ENCODE data around the gene CCNG1. TPM values are rescaled to one million over a fixed set of nuclear protein-coding genes. Genes with fewer than 3 reads are reported as not detected.

Gene CCNG1
- total RNA-seq, 1 experiment from 2014 or later: 117 TPM

- TF ChIP-seq TCF7L2 (IDR thresholded peaks at IDR 0.05; ENCODE audit: low read depth, low read length): peak; percentile 85
Observed at GRCh38 chr5:163459819-163460561, 22.6 kb downstream of the CCNG1 start, which contains the start of gene NUDCD2 (continued).

GRCh38 chr5:163460562-163461171 lies 23.3 kb downstream of the CCNG1 start, which contains the start of gene HMMR:
TSS of gene HMMR (plus strand) at chr5:163460632. CDS start at chr5:163460693, 61 bp downstream.
- H3K36me3 ChIP-seq (ENCODE audit: control insufficient read depth, insufficient read depth, low read length): peaks cover 21% of the 10 kb centered on the region
- peak within 1 kb of the TSS; percentile 88 to 98 for H3K4me3 ChIP-seq (ENCODE audit: low read depth in 2 of 2, low read length in 2 of 2)
- in situ Hi-C loops (cut with HindIII; ENCODE audit: low pct_unique_long_range_greater_than_20kb, low sequenced_read_pairs) (no loop called here), intact Hi-C loops (cut with micrococcal nuclease; ENCODE audit: unreplicated experiment) (no loop called here)
- DNase-seq (ENCODE audit: low read depth, low spot score) (no peak), ATAC-seq (peak; percentile 39)
- peaks cover 19% of the 10 kb centered on the region; the same call in 1 of the 2 replicates for H3K4me1 ChIP-seq (ENCODE audit: control insufficient read depth, insufficient read depth, low read length)
- H3K27me3 ChIP-seq (ENCODE audit: control insufficient read depth, insufficient read depth, low read length): no peaks in the 10 kb centered on the region
- H3K9me3 ChIP-seq (ENCODE audit: control insufficient read depth, insufficient read depth, low read depth, low read length): no peaks in the 10 kb centered on the region
- POLR2A ChIA-PET: interaction anchor here (0.6 to 2.8 kb wide), 11 partner anchors 16 to 52 kb away, joined by 3 to 24 read pairs (median 7); partner anchors contain the start of gene MAT2B
- peak within 1 kb of the TSS; percentile 99 for H3K27ac ChIP-seq (ENCODE audit: low read length)
- CTCF ChIA-PET: no interaction called here
- TSS peak; percentile 97 for BruUV-seq (replicated peaks)
- peak; percentile 81 for TF ChIP-seq SIN3A (IDR thresholded peaks at IDR 0.05; ENCODE audit: borderline replicate concordance, insufficient read depth, low read depth, low read length)
- TF ChIP-seq POLR2AphosphoS5 (IDR thresholded peaks at IDR 0.05; ENCODE audit: low read depth, low read length): peak; percentile 87; the same call in 1 of the 2 replicates
- no peak for TF ChIP-seq REST (IDR thresholded peaks at IDR 0.05; ENCODE audit: insufficient read depth in 1 of 2, low read depth in 2 of 2, low read length in 1 of 2)
- TF ChIP-seq CTCF (IDR thresholded peaks at IDR 0.05): no peak
- TF ChIP-seq TCF7L2 (IDR thresholded peaks at IDR 0.05; ENCODE audit: low read depth, low read length): no peak

- no peaks in the 10 kb centered on the region for H3K9me3 ChIP-seq (ENCODE audit: control insufficient read depth, insufficient read depth, low read depth, low read length)
- peaks cover 25% of the 10 kb centered on the region for H3K36me3 ChIP-seq (ENCODE audit: control insufficient read depth, insufficient read depth, low read length)
- POLR2A ChIA-PET: no interaction called here
- no peak for DNase-seq (ENCODE audit: low read depth, low spot score)
- in situ Hi-C loops (cut with HindIII; ENCODE audit: low pct_unique_long_range_greater_than_20kb, low sequenced_read_pairs) (no loop called here), intact Hi-C loops (cut with micrococcal nuclease; ENCODE audit: unreplicated experiment) (no loop called here)
- BruUV-seq (replicated peaks): no TSS peak
- no peak overlapping the region for H3K4me3 ChIP-seq (ENCODE audit: low read depth in 2 of 2, low read length in 2 of 2)
- H3K27me3 ChIP-seq (ENCODE audit: control insufficient read depth, insufficient read depth, low read length): no peaks in the 10 kb centered on the region
- CTCF ChIA-PET: no interaction called here
- no peak for ATAC-seq
- peak overlapping the region; percentile 99 for H3K27ac ChIP-seq (ENCODE audit: low read length)
- peaks cover 13% of the 10 kb centered on the region; the same call in 1 of the 2 replicates for H3K4me1 ChIP-seq (ENCODE audit: control insufficient read depth, insufficient read depth, low read length)
- TF ChIP-seq SIN3A (IDR thresholded peaks at IDR 0.05; ENCODE audit: borderline replicate concordance, insufficient read depth, low read depth, low read length) (no peak), REST (IDR thresholded peaks at IDR 0.05; ENCODE audit: insufficient read depth in 1 of 2, low read depth in 2 of 2, low read length in 1 of 2) (no peak), CTCF (IDR thresholded peaks at IDR 0.05) (no peak), TCF7L2 (IDR thresholded peaks at IDR 0.05; ENCODE audit: low read depth, low read length) (no peak), POLR2AphosphoS5 (IDR thresholded peaks at IDR 0.05; ENCODE audit: low read depth, low read length) (no peak)
Observed at GRCh38 chr5:163463063-163463435, 25.7 kb downstream of the CCNG1 start.

Measured in Panc1 (cell line).